GM21515 (cell line): Measurements from ENCODE around the gene MS4A6E.
"Not testable (repeated sequence)": the region's sequence is repeated elsewhere in the genome, so short reads cannot be mapped to it uniquely, and the experiment has no call there.

ENCODE experiments used
- ATAC-seq: cut with Tn5 transposase; IDR thresholded peaks from one replicate; pipeline ENCODE4 v1.9.1; 2021; ENCODE audit not compliant: unreplicated experiment

The MS4A6E gene, protein sequence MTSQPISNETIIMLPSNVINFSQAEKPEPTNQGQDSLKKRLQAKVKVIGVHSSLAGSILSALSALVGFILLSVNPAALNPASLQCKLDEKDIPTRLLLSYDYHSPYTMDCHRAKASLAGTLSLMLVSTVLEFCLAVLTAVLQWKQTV

DNA sequence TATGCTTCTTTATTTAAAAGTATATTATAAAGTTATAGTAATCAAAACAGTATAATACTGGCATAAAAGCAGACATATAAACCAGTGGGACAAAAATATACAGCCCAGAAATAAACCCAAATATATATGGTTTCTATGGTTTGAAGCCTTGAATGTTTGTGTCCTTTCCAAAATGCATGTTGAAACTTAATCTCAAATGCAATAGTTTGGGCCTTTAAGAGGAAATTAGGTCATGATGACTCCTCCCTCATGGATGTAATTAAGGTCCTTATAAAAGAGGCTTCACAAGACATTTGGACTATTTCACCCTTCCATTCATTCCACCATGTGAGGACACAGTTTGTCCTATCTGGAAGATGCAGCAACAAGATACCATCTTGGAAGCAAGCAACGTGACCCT is at the start of gene MS4A6E:
TSS of gene MS4A6E (plus strand) at position 301 of the 400 bp plus-strand sequence. CDS start 7,641 bp downstream, outside the sequence.
- no peak for ATAC-seq

DNA sequence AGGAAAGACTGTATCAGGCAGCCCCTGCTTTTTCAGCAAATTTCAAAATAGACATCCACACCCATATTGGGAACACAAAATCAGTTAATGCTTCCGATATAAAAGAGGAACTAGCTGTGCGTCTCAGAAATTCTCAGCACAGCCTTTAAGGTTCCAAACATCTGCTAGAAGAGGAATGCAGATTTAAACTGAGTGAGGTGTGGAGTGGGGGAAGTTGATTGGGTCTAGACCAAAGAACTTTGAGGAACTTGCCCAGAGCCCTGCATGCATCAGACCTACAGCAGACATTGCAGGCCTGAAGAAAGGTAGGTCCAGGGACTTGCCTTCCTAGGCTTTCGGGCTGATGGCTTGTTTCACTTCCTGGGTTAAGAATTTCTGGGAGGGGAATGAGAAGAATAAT is 46.6 kb upstream of the MS4A6E start, which contains the start of gene MS4A4A:
TSS of gene MS4A4A (plus strand) at position 255 of the 400 bp plus-strand sequence. CDS start at position 265, 10 bp downstream.
- no peak for ATAC-seq

GRCh38 chr11:60281485-60281884 is 45.6 kb upstream of the MS4A6E start:
- no peak for ATAC-seq

DNA sequence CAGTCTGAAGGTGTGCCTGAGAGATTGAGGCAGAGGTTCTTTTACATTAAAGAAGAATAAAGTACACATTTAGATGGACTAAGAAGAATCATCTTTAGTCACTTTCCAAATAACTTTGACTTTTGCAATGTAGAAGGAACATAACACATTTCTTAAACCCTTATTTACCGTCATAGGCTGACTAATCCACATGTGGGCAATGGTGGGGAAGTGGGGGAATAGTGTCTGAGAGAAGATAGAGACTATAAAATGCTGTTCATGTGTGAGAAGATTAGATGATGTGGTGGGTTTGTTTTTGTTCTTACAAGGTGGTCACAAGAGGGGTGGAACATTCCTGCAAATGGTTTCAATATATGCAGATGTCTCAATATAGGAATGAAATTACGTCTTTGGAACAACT is 44.8 kb upstream of the MS4A6E start:
- no peak for ATAC-seq

- ATAC-seq, result not testable (repeated sequence)
Measured at GRCh38 chr11:60285411-60286126, 41.5 kb upstream of the MS4A6E start.

GRCh38 chr11:60288531-60288930 is 38.5 kb upstream of the MS4A6E start:
- ATAC-seq, result no peak

DNA sequence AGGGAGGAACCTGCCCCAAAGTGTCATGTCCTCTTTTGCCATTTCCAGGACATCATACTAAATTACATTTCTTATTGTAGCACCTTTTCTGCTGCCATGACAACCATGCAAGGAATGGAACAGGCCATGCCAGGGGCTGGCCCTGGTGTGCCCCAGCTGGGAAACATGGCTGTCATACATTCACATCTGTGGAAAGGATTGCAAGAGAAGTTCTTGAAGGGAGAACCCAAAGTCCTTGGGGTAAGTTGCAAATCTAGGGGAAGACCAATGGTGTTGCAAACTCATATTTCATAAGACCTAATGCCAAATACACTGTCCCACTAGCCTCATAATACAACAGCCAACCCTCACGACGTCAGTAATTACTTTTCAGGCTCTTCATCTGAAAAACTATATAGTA is 34.9 kb upstream of the MS4A6E start:
- ATAC-seq, result no peak

- ATAC-seq, result no peak
Measured at GRCh38 chr11:60301178-60301577, 25.9 kb upstream of the MS4A6E start.

GRCh38 chr11:60301884-60302283 is 25.2 kb upstream of the MS4A6E start:
- ATAC-seq, result not testable (repeated sequence)

GRCh38 chr11:60303661-60304060 is 23.4 kb upstream of the MS4A6E start:
- no peak for ATAC-seq

DNA sequence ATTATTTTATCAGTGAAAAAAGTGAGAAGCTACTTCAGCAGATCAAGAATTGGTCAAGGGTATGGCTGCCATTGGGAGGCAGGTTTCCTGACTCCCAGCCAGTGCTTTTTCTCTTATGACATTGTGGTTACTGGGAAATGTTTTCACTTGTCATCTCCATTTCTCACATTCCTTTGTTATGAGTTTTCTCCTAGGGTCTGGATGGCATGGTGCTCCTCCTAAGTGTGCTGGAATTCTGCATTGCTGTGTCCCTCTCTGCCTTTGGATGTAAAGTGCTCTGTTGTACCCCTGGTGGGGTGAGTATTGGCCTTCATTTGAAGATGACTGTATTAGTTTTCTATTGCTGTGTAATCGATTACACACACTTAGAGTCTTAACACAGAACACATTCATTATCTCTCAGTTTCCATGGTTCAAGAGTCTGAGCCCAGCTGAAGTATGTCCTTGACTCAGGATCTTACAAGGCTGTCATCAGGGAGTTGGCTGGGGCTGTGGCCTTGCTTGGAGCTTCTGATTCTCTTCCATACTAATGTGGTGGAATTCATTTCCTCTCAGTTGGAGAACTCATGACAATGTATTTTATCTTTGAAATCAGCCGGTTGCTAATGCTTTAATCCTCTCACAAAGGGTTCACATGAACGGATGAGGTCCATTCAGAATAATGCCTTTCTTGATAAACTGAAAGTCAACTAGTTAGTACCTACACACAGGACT is 21.0 kb upstream of the MS4A6E start:
- no peak for ATAC-seq

- no peak for ATAC-seq
Measured at GRCh38 chr11:60307507-60308195, 19.4 kb upstream of the MS4A6E start.

DNA sequence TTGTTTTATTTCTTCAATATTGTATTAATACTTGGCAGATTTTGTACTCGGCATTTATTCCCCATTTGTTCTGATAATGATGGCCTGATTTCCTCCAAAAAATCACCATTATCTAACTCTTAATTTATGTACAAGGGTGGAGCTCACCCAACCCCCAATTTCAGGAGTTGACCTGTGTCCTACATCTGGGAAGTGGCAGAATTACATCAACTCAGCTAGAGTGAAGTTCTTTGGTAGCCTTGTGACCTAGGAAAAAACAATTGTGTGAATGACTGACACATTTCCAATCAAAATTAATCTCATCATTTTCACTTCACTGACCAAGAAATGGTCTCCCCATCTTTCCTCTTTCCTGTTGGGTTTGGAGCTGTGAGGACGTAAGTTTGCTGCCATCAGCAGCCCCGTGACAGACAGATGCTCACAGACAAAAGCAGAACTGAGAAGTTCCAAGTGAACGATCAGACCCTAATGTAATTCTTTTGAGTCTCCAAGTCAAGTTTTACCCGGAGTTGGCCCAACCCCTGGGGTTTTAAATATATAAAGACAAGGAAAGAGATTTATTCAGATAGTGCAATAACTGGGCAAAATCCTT is 16.6 kb upstream of the MS4A6E start:
- ATAC-seq, result peak; percentile 68

DNA sequence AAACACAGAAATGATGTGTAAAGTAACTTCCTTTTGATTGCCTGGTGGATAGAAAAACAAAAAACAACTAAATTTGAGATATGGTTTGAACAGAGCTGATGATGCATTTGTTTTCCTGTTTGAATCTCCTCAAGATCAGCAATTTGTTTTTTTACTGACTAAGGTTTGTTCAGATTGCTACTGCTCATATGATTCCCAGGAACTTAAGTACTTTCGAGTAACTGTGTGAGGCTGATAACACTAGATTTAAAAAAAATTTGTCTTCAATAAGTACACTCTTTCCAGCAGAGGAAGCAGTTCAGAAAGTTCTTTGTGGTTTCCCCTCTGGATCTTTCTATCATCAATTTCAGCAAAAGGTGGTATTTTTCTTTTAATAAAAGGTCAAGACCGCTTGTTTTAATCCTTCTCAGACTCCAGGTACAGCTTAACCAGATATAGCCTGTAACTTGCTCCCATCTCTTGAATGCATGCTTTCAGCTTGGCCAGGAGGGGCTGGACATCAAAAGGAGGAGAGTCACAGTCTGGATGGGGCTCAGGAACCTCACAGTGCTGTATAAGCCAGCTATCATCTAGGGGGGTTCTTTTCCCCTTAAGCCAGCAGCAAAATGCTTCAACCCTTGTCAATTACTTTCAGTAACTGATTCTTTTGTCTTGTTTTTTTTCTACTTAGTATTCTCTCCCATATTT is 12.3 kb upstream of the MS4A6E start:
- no peak for ATAC-seq

- no peak for ATAC-seq
Measured at GRCh38 chr11:60315871-60316270, 11.2 kb upstream of the MS4A6E start.

DNA sequence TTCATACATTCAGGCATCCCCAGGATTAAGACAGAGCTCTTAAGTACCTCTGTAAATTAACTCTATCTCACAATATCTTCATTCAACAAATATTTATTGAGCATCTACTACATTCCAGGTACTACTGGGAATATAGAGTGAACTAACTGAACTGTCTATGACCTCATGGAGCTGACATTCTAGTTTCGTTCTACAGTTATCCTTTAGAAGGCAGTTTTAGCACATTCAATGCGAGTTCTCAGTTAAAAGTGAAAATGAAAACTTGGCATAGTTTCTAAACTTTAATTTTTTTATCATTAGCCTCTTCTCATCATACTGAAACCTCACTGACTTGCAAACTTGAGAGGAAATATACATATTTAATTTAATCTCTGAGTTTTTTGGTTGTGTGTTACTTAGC is 10.7 kb upstream of the MS4A6E start:
- peak; percentile 62 for ATAC-seq

DNA sequence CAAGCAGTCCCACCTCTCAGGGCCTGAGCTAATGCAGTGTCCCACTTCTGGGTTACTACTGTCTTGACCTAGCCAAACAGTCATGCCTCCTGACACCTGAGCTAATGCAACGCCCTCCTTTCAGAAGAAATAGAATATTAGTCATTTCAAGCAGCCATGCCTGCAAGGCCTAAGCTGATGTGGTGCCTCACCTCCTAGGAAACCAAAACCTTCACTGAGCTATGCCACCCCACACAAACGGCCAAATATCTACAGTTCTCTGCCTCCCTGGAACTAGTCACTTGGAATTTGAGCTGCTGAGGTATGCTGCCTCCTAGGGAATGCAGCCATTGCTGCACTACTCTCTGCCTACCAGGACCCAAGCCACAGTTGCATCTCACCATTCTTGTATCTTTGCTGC is 8.3 kb upstream of the MS4A6E start:
- ATAC-seq, result no peak

GRCh38 chr11:60321051-60321450 is 6.0 kb upstream of the MS4A6E start:
- ATAC-seq, result no peak

DNA sequence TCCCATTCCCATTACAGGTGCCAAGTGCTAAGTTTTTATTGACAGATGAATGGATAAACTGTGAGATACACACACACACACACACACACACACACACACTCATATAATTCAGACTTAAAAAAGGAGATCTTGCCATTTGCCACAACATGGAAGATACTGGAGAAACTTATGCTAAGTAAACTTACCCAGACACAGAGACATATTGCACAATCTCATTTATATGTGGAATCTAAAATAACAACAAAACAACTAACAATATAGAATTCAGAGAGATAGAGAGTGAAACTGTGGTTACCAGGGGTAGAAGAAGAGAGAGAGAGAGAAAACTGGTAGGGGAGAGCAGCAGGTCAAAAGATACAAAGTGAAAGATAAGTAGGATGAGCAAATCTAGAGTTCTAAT is 1.4 kb downstream of the MS4A6E start:
- no peak for ATAC-seq

DNA sequence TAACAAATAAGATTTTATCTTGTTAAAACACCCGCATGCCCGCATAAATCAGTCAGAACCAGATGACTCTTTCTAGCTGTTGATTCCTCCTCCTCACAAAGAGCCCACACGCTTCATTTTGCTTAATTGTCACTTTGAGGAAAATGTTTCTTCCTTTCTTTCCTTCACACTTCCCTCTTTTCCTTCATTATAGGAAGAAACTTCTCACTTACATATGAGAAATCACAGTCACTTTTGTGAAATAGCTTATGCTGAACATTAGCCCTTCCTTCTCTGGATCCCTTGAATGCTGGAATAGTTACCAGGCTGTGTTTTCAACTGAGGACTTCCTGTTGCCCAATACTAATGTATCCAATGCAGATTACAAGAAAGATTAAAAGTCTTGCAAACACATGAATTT is 5.8 kb downstream of the MS4A6E start:
- ATAC-seq, result no peak
